ENCODE measurements around the gene DNAJC4. TPM values are rescaled to one million over a fixed set of nuclear protein-coding genes. Genes with fewer than 3 reads are reported as not detected.

Gene DNAJC4
- total RNA-seq, 1 experiment from 2014 or later: 19.5 TPM

DNA sequence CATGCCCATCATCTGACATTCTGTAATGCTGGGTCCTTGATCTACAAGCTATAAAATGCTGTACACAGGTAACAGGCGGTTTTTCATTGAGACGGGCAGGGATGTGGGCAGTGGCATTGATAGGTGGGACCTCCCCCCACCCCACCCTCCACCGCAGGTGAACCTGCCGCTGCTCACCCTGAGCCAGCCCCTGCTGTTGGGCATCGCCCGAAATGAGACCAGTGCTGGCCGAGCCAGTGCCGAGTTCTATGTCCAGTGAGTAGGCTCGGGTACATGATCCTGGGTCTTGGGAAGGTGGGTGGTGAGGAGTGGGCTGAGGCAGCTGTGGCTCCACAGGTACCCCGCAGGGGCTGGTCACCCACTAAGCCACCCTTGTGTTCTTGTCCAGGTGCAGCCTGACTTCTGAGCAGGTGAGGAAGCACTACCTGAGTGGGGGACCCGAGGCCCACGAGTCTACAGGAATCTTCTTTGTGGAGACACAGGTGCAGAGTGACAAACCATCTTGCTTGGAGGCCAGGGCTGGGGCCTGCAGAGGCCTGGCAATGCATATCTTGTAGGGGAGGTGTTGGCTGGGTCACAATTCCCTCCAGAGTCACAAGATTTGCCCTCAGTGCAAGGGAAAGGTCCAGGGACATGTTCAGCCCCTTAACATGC lies 1.1 kb upstream of the DNAJC4 start:
- Mint-ChIP-seq H3K36me3 (ENCODE audit: insufficient read depth, unreplicated experiment) (peaks cover 11% of the 10 kb centered on the region), H3K27ac (ENCODE audit: low read depth, unreplicated experiment) (no peak overlapping the region), H3K4me1 (ENCODE audit: insufficient read depth, unreplicated experiment) (peaks cover 14% of the 10 kb centered on the region), H3K27me3 (ENCODE audit: insufficient read depth, unreplicated experiment) (no peaks in the 10 kb centered on the region), H3K9me3 (ENCODE audit: unreplicated experiment) (no peaks in the 10 kb centered on the region), H3K4me3 (ENCODE audit: unreplicated experiment) (no peak overlapping the region)
- TF ChIP-seq, protein P1, sequence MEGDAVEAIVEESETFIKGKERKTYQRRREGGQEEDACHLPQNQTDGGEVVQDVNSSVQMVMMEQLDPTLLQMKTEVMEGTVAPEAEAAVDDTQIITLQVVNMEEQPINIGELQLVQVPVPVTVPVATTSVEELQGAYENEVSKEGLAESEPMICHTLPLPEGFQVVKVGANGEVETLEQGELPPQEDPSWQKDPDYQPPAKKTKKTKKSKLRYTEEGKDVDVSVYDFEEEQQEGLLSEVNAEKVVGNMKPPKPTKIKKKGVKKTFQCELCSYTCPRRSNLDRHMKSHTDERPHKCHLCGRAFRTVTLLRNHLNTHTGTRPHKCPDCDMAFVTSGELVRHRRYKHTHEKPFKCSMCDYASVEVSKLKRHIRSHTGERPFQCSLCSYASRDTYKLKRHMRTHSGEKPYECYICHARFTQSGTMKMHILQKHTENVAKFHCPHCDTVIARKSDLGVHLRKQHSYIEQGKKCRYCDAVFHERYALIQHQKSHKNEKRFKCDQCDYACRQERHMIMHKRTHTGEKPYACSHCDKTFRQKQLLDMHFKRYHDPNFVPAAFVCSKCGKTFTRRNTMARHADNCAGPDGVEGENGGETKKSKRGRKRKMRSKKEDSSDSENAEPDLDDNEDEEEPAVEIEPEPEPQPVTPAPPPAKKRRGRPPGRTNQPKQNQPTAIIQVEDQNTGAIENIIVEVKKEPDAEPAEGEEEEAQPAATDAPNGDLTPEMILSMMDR (IDR thresholded peaks at IDR 0.05; ENCODE audit: unreplicated experiment): no peak
- CTCF ChIA-PET: interaction anchor here (1.0 kb wide), 1 partner anchor 74 kb away, joined by 5 read pairs; no protein-coding TSS in a partner anchor
- DNase-seq (ENCODE audit: unreplicated experiment): no peak
- intact Hi-C loops (cut with micrococcal nuclease): no loop called here
- TSS peak; percentile 1 for BruUV-seq (replicated peaks)
- POLR2A ChIA-PET: interaction anchor here (1.0 to 11.9 kb wide), 2 partner anchors 14 to 44 kb away, joined by 3 to 122 read pairs; partner anchors contain the start of genes FKBP2 and PPP1R14B

DNA sequence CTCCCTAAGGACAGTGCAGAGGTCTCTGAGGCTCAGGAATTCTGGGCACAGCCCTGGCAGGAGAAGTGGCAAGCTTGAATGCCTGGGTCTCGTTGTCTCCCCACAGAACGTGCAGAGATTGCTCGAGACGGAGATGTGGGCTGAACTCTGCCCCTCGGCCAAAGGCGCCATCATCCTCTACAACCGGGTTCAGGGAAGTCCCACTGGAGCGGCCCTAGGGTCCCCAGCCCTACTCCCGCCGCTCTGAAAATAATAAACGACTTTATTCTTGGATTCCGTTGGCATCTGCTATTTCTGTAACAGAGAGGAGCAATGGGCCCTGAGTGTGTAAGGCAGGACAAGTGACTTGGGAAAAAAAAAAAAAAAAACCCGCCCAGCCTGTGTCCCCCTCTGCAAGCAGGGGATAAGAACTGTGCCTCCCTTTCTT lies 591 bp upstream of the DNAJC4 start:
- DNase-seq (ENCODE audit: unreplicated experiment): no peak
- H3K36me3 Mint-ChIP-seq (ENCODE audit: insufficient read depth, unreplicated experiment): peaks cover 11% of the 10 kb centered on the region
- no peaks in the 10 kb centered on the region for H3K27me3 Mint-ChIP-seq (ENCODE audit: insufficient read depth, unreplicated experiment)
- BruUV-seq (replicated peaks): no TSS peak
- H3K4me3 Mint-ChIP-seq (ENCODE audit: unreplicated experiment): peak overlapping the region; percentile 77
- POLR2A ChIA-PET: interaction anchor here (0.6 to 11.9 kb wide), 3 partner anchors 14 to 1373 kb away, joined by 3 to 122 read pairs (median 3); partner anchors contain the start of genes FKBP2 and PPP1R14B
- intact Hi-C loops (cut with micrococcal nuclease): no loop called here
- CTCF ChIA-PET: interaction anchor here (0.6 to 1.0 kb wide), 2 partner anchors 74 to 253 kb away, joined by 3 to 5 read pairs; no protein-coding TSS in a partner anchor
- H3K4me1 Mint-ChIP-seq (ENCODE audit: insufficient read depth, unreplicated experiment): peaks cover 12% of the 10 kb centered on the region
- TF ChIP-seq, protein P1 (IDR thresholded peaks at IDR 0.05; ENCODE audit: unreplicated experiment): no peak
- H3K9me3 Mint-ChIP-seq (ENCODE audit: unreplicated experiment): no peaks in the 10 kb centered on the region
- H3K27ac Mint-ChIP-seq (ENCODE audit: low read depth, unreplicated experiment): peak overlapping the region; percentile 78

- Mint-ChIP-seq H3K9me3 (ENCODE audit: unreplicated experiment) (no peaks in the 10 kb centered on the region), H3K27me3 (ENCODE audit: insufficient read depth, unreplicated experiment) (no peaks in the 10 kb centered on the region), H3K4me1 (ENCODE audit: insufficient read depth, unreplicated experiment) (peaks cover 17% of the 10 kb centered on the region), H3K36me3 (ENCODE audit: insufficient read depth, unreplicated experiment) (peaks cover 5% of the 10 kb centered on the region), H3K27ac (ENCODE audit: low read depth, unreplicated experiment) (peak overlapping the region; percentile 78), H3K4me3 (ENCODE audit: unreplicated experiment) (peak overlapping the region; percentile 77)
- POLR2A ChIA-PET: interaction anchor here (0.9 to 11.9 kb wide), 3 partner anchors 13 to 87 kb away, joined by 3 to 122 read pairs (median 3); partner anchors contain the start of genes FKBP2, PLCB3, PPP1R14B and PRDX5
- TF ChIP-seq, protein P1 (IDR thresholded peaks at IDR 0.05; ENCODE audit: unreplicated experiment): no peak
- BruUV-seq (replicated peaks): no TSS peak
- CTCF ChIA-PET: interaction anchor here (0.6 to 1.2 kb wide), 2 partner anchors 74 to 124 kb away, joined by 3 to 4 read pairs; no protein-coding TSS in a partner anchor
- no peak for DNase-seq (ENCODE audit: unreplicated experiment)
- intact Hi-C loops (cut with micrococcal nuclease): no loop called here
Observed at GRCh38 chr11:64230985-64231365, 627 bp downstream of the DNAJC4 start.

GRCh38 chr11:64231546-64231945 lies 1.2 kb downstream of the DNAJC4 start:
- ChIA-PET POLR2A (interaction anchor here (0.7 to 11.9 kb wide), 6 partner anchors 12 to 257 kb away, joined by 3 to 122 read pairs (median 3); partner anchors contain the start of genes COX8A, FKBP2, PLCB3 and PPP1R14B), CTCF (interaction anchor here (1.2 kb wide), 1 partner anchor 73 kb away, joined by 3 read pairs; no protein-coding TSS in a partner anchor)
- H3K9me3 Mint-ChIP-seq (ENCODE audit: unreplicated experiment): no peaks in the 10 kb centered on the region
- peaks cover 17% of the 10 kb centered on the region for H3K4me1 Mint-ChIP-seq (ENCODE audit: insufficient read depth, unreplicated experiment)
- no peak overlapping the region for H3K27ac Mint-ChIP-seq (ENCODE audit: low read depth, unreplicated experiment)
- no peaks in the 10 kb centered on the region for H3K27me3 Mint-ChIP-seq (ENCODE audit: insufficient read depth, unreplicated experiment)
- H3K4me3 Mint-ChIP-seq (ENCODE audit: unreplicated experiment): peak overlapping the region; percentile 77
- no peak for DNase-seq (ENCODE audit: unreplicated experiment)
- H3K36me3 Mint-ChIP-seq (ENCODE audit: insufficient read depth, unreplicated experiment): peaks cover 5% of the 10 kb centered on the region
- BruUV-seq (replicated peaks): no TSS peak
- TF ChIP-seq, protein P1 (IDR thresholded peaks at IDR 0.05; ENCODE audit: unreplicated experiment): no peak
- intact Hi-C loops (cut with micrococcal nuclease): no loop called here
